Measurements from ENCODE around the gene PDE3A.

Gene PDE3A

GRCh38 chr12:20350026-20350425 is 18.3 kb upstream of the PDE3A start:
- H3K4me3 ChIP-seq (replicated peaks; ENCODE audit: low read depth, low read length): no peak overlapping the region
- TF ChIP-seq CTCF (IDR thresholded peaks at IDR 0.05; ENCODE audit: low read length, missing control alignments): no peak
- peak; percentile 49 for DNase-seq (ENCODE audit: low read depth)

DNA sequence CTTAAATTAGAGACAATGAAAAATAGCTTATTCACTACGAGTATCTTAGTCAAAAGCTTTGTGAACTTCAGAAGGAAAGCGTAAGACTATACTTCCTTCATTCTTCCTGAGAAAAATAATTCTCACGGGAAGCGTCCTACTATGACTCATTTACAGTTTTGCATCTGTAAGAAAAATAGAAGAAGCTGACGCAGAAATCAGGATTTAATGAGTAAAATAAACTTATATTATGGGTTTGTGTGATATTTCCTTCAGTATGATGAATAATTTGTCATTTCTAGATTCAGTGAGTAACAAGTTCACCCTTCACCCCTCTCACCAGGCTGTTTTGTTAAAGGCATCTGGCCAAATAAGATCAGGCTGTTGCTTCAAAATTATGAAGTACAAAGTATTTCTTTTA is 17.8 kb upstream of the PDE3A start:
- H3K4me3 ChIP-seq (replicated peaks; ENCODE audit: low read depth, low read length): no peak overlapping the region
- no peak for TF ChIP-seq CTCF (IDR thresholded peaks at IDR 0.05; ENCODE audit: low read length, missing control alignments)
- peak; percentile 84 for DNase-seq (ENCODE audit: low read depth)

DNA sequence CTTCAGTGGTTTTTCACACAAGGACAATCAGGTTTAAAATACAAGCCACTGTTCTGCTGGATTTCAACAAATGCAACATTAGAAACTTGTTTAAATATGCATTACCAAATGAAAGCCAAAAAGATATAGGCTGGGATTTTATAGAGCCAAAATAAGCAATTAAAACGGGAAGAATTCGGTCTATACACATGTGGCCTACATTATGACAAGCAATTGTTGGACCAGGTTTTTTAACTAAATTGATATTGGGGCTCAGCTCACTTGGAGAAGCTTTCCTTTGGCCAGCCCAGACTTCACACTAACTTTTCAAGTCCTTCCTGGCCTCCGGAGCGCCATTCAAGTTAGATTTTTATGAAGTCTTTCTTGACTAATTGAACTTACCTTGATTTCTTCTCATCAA is 16.9 kb upstream of the PDE3A start:
- no peak for DNase-seq (ENCODE audit: low read depth)
- TF ChIP-seq CTCF (IDR thresholded peaks at IDR 0.05; ENCODE audit: low read length, missing control alignments): no peak
- no peak overlapping the region for H3K4me3 ChIP-seq (replicated peaks; ENCODE audit: low read depth, low read length)

- no peak for DNase-seq (ENCODE audit: low read depth)
- no peak for TF ChIP-seq CTCF (IDR thresholded peaks at IDR 0.05; ENCODE audit: low read length, missing control alignments)
- H3K4me3 ChIP-seq (replicated peaks; ENCODE audit: low read depth, low read length): no peak overlapping the region
Observed at GRCh38 chr12:20356048-20356447, 12.3 kb upstream of the PDE3A start.

DNA sequence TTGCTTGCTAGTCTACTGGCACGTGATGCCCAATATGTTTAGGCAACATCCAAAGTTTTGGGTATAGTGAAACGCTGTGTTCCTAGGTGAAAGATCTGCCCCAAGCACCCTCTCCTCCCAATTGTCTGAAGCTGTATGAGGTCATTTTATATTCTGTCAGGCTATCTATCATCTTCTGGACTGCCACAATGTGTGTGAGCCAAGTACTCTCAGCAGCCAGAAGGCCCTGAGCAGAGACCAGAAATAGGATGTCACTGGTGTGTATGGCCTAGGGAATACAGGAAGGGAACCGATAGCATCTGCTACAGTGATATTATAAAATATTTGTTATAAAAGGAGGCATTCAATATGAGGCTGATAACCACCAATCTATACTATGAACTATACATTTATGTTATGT is 7.9 kb upstream of the PDE3A start:
- TF ChIP-seq CTCF (IDR thresholded peaks at IDR 0.05; ENCODE audit: low read length, missing control alignments): no peak
- no peak for DNase-seq (ENCODE audit: low read depth)
- no peak overlapping the region for H3K4me3 ChIP-seq (replicated peaks; ENCODE audit: low read depth, low read length)

DNA sequence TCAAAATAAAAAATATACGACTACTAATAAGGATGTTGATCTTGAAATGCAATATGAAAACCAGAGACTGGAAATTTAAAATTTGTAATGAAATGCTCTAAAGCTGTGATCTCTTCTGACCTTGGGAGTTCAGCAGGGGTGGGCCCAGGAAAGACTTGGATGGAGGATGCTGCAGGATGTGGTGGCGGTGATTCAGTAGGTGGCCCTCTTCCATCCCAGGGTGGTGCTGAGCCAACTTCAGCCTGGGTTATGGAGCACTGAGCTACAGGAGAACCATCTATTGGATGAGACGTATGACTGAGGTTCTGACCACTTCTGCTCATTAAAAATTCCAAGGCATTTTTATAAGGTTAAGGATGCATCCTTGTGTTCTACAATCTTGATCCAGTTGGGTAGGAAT is 6.9 kb upstream of the PDE3A start:
- DNase-seq (ENCODE audit: low read depth): no peak
- TF ChIP-seq CTCF (IDR thresholded peaks at IDR 0.05; ENCODE audit: low read length, missing control alignments): no peak
- H3K4me3 ChIP-seq (replicated peaks; ENCODE audit: low read depth, low read length): no peak overlapping the region

DNA sequence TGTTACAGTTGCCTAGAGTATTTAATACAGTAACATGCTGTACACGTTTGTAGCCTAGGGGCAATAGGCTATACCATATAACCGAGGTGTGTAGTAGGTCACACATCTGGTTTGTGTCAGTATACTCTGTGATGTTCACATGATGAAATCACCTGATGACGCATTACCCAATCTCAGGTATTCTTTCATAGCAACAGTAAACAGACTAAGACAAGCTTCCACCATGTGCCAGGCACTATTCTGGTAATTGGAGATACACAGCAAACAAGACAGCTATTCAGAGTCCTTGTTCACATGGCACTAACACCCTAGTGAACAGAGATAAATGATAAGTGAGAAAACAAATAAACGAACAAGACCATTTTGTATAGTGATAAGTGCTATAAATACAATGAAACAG is 3.8 kb upstream of the PDE3A start:
- TF ChIP-seq CTCF (IDR thresholded peaks at IDR 0.05; ENCODE audit: low read length, missing control alignments): no peak
- H3K4me3 ChIP-seq (replicated peaks; ENCODE audit: low read depth, low read length): no peak overlapping the region
- DNase-seq (ENCODE audit: low read depth): no peak

Measured in fibroblast of pulmonary artery (primary cell).